ENCODE results near the gene LYRM4.
"Not testable (repeated sequence)": the region's sequence is repeated elsewhere in the genome, so short reads cannot be mapped to it uniquely, and the experiment has no call there.

LYRM4 gene

DNA sequence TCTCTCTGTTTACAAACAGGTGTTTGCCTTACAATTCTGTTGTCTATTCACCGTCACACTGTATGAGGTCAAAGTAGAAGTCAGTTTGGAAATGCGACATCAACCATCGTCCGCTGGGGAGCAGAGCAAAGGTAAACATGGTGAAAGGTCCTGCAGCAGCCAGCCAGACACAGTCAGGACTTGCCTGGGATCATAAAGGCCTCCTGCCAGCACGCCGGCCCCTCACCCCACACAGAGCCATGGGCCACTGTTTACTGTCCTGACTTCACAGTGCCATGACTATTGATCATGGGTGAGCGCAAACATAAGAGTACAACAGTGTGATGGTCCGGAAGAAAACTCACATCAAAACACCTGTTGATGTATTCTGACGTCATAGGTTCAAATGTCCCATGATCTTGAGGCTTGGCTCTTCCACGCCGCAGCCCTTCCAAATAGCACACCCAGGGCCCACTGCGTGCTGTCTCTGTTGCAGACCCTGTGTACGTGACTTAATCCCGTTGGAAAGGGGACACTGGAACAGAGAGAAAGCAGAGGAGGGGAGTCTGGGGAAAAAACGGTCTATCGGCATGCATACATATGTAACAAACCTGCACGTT, 192.5 kb downstream of the LYRM4 start:
- DNase-seq, result no peak

DNA sequence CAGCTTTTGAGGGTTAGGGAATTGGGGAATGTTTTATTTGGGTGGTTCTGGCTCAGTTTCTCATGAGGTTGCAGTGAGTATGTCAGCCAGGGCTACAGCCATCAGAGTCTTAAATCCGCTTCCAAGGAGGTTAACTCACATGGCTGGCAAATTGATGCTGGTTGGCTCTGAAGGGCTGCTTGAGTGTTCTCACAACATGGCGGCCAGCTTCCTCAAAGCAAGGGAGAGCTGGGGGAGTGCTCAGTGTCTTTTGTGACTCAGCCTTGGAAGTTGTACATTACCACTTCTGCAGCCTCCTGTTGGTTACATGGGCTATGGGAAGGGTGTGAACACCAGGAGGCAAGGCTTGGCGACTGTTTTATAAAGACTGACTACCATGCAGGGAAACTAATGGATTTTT, 193.4 kb downstream of the LYRM4 start:
- no peak for DNase-seq

DNA sequence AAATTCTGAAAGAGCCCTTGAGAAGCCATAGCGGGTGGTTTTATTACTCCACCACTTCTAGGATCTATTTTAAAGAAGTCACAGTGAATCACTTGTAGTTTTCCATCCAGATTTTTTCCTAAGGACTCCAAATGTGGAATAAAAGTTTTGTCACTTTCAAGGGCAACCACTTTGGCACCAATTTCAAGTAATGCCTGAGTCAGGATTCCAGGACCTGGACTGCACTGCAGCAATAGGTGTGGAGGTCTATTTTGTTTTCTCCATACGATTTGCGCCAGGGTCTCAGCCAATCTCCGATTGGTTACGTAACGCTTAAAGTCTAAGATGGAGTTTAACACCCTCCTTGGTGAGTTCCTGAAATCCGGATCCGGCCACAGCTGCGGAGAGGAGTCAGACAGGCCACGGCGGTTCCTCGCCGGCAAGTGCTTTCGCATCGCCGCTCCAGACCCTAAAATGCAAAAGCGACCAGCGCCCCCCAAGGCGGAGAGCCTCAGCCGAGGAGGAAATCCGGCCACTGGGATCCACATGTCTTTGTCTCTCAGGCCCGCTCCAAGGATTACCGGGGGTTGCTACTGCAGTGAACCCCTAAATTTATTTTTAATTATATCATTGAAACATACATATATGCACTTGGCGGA, 194.2 kb downstream of the LYRM4 start:
- DNase-seq, result no peak

DNA sequence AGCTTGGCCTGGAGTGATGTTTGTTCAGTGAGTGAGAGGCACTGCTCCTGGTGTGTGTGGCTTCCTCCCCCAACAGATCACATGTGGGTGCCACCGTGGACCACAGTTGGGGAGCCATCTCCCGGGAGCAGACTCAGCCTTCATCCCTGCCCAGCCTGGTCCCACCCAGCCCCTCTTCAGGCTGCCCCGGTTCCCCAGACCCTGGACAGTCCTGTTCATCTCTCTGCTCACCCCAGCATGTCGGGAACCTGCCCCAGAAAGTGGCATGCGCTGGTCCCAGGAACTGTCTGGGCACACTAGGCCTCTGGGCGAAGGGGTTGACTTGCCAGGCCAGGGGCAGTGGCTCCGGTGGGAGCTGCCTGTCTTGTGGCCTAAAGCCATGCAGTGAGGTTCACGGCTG, 197.1 kb downstream of the LYRM4 start:
- DNase-seq, result no peak

DNA sequence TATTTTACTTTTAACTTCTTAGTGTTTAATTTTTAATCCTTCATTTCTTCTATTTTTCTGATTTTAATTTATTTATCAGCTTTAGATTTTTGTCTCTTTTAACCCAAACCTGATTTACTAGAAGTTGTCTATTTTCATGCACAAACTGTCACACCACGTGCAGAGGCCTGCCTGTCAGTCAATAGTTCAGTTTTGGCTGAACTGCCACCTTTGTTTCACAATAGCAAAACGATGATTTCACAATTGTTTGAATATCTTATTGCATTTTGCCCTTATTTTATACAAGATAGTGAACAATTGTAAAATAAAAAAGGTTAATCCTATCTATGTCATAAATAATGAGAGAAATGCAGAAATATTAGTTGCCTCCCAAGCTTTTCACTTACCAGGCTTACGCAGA, 199.6 kb downstream of the LYRM4 start:
- DNase-seq, result no peak

DNA sequence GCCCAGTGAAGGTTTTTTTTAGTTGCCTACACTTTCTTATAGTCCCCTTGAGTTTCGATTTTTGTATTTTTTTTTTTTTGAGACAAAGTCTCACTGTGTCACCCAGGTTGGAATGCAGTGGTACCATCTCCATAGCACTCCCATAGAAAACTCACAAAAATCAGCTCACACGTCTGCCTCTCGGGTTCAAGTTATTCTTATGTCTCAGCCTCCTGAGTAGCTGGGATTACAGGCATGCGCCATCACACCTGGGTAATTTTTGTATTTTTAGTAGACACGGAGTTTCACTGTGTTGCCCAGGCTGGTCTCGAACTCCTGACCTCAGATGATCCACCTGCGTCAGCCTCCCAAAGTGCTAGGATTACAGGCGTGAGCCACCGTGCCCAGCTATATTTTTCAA, 200.3 kb downstream of the LYRM4 start:
- DNase-seq, result not testable (repeated sequence)

DNA sequence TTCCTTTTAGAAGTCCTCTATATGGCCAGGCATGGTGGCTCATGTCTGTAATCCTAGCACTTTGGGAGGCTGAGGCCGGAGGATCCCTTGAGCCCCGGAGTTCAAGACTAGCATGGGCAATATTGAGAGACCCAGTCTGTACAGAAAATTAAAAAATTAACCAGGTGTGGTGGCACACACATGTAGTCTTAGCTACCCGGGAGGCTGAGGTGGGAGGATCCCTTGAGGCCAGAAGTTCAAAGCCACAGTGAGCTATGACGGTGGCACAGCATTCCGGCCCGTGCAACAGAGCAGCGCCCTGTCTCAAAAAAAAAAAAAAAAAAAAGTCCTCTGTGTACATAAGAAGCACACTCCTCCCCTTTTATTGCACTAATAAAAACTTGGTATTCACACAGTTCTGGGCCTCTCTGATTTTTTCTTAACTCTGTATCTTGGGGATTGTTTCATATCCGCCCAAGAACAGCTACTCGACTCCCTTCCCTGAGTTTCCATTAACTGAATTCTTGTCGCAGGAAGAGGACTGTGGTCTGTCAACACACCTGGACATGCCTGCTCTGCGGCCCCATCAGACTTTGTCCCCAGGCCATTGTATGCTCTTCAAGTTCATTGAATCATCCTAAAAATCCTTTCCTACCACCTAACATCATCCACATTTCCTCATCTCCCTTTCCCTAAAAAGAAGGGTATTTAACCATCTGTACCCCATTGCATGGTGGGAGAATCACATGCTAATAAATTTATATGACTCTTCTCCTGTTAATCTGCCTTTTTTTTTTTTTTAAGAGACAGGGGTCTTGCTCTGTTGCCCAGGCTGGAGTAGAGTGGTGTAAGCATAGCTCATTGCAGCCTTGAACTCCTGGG, 201.5 kb downstream of the LYRM4 start:
- no peak for DNase-seq

All from activated CD4-positive, alpha-beta T cell treated with anti-CD3 and anti-CD28 coated beads, Interleukin-2, amount 50 U/mL, for 48 hours (primary cell).